Stimulated activated CD8-positive, alpha-beta memory T cell treated with anti-CD3 and anti-CD28 coated beads, Interleukin-7, amount 100 ng/mL, for 48 hours (primary cell): Measurements from ENCODE around the gene HELZ.
"Not testable (repeated sequence)": the region's sequence is repeated elsewhere in the genome, so short reads cannot be mapped to it uniquely, and the experiment has no call there.

Source experiments
- DNase-seq, 2 donors: peaks; one replicate each; pipeline ENCODE4 v3.0.0-alpha.2; 2020; ENCODE audit warnings: low read depth in 1 of 2; ENCODE audit errors: extremely low read depth in 1 of 2

The HELZ gene

DNA sequence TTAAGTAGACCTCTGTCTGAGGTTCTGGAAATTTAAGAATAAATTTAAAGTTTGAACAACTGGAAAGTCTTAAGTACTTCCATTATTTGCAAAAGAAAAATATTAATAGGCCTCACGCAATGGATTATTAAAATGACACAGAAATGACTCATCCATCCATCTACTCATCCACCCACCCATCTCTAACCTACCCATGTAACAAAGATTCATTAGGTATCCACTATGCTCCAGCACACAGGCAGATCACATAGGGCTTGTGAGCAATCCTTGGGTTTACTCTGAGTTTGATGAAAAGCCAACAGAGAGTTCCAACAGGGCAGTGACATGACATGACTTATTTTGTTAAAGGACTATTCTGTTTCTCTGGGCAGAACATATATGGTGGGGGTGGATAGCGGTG, 93.3 kb downstream of the HELZ start:
- DNase-seq: no peak

DNA sequence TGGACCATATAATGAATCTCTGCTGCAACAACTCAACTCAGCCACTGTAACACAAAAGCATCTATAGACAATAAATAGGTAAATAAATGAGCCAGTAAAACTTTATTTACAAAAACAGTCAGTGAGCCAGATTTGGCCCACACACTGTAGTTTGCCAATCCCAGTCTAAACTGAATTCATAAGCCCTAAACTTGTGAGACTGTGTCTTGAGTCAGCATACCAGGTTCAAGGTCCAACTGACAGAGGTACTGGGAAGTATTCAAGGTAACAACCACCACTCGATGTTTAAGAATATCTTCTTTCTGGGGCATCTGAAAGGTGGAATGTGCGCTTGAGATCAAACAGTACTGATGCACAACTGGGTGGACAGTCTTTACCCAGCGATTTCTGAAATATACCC, 94.2 kb downstream of the HELZ start:
- DNase-seq: no peak

DNA sequence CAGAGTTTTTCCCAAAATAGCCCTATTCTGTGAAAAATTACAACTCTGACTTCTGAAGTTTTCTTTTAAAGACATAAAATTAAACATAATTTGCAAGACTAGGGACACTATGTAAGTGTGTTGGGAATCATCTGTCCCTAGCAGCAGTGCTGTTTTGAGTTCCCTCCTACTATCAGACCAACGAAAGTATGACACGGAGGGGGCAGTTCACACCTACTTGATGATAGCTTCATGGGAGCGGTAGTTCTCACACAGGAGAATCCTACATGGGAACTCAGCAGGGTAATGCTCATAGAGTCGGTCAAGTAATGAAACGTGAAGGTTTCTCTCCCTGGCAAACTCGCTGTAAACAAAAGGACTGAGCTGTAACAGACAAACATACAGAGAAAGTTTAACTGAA, 96.6 kb downstream of the HELZ start:
- no peak for DNase-seq

DNA sequence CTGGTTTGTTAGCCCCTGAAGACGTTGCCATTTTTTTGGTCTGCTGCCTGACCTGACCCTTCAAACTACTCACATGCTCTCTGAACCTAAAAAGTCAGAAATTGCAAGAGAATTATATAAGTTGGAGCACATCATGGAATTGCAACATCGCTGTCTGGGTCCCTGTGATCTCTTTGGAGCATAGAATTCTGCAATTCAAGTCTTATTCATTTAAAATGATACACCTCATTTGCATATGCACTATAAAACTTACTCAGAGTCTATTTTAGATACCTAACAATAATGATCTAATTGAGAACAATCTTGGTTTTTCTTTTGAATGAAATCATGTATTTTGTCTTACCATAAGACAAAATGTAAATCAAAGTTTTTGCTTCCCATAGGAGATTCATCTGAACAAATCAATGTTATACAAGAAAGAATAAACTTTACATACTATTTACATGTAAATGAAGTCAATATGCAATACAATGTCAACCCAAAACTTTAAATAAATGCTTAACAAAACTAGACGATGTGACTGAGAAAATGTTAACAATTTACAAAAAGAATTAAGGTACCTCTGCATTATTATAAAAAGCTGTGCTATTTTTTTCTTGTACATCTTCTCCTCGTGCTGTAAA, 99.7 kb downstream of the HELZ start:
- DNase-seq: no peak

DNA sequence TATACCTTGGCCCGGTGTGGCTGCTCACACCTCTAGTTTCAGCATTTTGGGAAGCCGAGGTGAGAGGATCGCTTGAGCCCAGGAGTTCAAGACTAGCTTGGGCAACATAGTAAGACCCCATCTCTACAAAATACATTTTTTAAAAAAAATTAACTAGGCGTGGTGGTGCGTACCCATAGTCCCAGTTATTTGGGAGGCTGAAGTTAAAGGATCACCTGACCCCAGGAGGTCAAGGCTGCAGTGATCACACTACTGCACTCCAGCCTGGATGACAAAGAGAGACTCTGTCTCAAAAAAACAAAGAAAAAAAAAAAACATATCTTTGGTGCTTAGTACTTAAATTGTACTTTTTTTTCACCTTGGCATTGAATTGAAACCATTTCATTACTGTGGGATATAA, 101.7 kb downstream of the HELZ start:
- no peak for DNase-seq

DNA sequence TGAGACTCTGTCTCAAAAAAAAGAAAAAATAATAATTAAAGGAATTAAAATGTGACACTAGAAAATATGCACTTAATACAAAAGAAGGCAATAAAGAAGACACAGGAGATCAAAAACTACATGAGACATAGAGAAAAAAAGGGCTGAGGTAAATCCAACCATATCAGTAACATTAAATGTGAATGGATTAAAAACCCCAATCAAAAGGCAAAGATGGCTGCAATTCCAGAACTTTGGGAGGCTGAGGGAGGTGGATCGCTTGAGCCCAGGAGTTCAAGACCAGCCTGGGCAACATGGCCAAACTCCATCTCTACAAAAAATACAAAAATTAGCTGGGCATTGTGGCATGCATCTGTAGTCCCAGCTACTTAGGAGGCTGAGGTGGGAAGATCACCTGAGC, 103.0 kb downstream of the HELZ start:
- DNase-seq: not testable (repeated sequence)

DNA sequence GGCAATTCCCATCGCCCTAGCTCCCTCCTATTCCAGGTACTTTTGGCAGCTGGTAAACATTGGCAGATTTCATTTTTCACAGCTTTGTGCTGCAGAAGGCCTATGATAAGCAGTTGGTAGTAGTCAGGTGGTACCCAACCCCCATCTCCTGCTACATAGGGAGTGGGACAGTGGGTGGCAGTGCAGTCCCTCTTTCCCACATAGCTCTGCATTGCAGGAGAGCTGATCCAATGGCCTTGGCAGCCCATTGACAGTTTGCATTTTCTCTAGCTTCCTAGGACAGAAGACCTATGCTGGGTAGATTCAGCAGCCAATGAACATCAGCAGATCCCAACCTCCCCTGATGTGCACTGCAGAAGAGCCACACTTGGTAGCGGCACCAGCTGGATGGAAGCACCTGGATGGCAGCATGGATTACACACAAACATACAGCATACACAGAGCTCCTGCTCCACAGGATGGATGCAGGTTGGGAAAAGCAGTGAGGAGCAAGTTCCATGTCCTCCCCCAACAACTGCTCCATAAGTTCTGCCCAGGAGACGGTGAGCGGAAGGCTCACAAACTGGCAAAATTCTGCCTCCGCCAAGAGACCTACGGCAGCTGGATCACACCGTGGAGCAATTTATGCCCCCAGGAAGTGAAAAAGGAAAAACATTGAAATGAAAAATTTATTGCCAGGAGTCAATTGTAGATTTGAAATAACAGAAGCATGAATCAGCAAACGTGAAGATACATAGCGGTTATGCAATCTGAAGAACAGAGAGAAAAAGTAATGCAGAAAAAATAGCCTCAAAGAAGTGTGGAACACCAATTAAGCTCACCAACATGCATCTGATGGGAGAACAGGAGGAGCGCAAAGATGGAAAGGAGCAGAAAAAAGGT, 105.0 kb downstream of the HELZ start:
- no peak for DNase-seq

DNA sequence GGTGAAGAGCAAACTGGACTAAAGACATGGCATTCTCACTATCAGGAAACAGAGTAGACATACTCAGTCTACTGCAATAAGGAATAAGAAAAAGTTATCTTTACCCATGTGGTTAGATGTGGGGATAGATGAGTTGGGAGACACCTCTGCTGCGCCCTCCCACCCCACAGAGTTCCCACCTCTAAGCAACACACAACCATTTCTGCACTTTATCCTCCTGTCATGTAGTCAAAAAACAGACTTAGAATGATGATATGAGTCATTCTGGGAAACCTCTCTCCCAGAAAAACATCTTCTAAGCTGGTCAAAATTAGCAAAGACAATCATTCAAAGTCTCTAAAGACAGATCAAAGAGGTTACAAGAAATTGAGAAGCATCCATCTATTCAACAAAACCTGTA, 105.7 kb downstream of the HELZ start:
- no peak for DNase-seq

DNA sequence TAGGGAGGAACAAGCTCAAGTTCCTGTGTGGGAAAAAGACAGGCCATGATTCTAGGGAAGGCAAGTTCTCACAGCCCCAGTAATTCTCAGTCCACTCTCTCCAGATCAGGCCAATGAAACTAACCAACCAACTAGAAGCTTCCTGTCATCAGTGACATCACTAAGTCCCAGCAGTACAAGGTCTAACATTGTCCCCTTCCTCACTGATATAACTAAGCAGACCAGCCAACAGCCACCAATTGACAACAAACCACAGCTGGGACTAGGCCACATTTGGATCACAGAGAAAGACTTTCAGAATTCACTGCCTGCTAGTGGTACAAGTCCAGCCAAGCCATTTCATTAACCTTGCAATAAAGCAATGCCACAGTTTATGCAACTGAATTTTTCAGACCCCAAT, 106.6 kb downstream of the HELZ start:
- DNase-seq: no peak

DNA sequence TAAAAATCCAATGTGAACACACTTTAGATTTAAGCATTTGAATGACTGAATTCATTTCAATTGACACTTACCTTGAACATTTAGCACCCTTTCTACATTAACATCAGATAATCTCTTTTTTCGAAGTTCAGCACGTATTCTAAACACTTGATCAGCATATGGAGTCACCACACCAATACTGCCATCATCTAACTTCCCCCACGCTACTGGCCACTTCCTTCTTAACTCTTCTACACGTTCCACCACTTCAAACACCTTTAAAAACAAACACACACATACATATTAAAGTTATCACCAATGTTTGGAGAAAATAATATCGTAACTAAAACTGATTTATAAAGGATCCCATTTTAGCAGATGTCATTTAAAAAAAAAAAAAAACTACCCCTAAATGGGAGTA, 107.1 kb downstream of the HELZ start:
- no peak for DNase-seq

DNA sequence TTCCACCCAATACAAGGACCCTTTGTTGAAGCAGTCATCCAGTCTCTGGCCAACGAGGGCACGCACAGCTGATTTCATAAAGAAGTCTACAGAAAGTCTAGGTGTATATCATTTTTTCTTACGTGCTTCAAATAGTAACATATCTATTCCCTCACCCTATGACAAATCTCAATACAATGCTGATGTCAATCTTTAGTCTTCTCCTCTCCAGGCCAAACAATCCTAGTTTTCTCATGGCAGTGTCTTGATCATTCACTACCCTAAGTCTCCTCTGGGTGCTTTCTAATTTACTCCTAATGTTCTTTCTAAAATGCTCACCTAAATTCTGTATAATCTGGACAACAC, 108.0 kb downstream of the HELZ start:
- DNase-seq: no peak

DNA sequence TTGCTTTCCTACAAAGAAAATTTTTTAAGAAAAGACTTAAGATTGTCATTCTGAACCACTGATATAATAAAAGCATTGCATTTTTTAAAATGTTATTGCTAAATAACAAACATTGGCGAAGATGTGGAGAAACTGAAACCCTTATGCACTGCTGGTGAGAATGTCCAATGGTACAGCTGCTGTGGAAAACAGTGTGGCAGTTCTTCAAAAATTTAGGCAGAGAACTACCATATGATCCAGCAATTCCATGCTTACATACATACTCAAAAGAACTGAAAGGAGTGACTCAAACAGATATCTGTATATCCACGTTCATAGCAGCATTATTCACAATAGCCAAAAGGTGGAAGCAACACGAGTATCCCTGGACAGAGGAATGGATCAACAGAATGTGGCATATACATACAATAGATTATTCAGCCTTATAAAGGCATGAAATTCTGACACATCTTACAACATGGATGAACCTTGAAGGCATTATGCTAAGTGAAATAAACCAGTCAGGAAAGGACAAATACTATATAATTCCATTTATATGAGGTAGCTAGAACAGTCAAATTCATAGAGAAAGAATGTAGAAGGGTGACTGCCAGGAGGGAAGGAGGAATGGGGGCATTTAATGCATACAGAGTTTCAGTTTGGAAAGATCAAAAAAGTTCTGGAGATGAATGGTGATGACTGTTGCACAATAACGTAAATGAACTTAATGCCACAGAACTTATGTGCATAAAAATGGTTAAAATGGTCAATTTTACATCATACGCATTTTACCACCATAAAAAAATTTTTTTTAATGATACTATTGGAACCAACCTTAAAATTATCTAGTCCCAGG, 108.6 kb downstream of the HELZ start:
- no peak for DNase-seq

DNA sequence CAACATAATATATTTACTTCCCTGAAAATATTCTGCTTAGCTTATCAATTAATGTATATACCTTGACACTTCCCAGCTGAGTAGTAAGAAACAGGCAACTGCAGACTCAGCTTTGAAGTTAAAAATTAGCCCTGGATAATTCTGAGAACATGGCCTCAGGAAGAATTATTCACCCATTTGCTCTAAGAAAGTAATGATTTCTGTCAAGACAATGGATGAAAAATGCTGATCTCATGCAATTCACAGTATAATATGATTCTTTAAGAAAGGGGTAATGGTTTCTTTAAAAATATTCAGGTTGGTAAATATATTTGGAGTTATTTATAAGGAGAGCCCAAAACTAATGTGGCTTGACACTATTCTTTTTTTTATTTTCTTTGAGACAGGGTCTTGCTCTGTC, 111.8 kb downstream of the HELZ start:
- no peak for DNase-seq

DNA sequence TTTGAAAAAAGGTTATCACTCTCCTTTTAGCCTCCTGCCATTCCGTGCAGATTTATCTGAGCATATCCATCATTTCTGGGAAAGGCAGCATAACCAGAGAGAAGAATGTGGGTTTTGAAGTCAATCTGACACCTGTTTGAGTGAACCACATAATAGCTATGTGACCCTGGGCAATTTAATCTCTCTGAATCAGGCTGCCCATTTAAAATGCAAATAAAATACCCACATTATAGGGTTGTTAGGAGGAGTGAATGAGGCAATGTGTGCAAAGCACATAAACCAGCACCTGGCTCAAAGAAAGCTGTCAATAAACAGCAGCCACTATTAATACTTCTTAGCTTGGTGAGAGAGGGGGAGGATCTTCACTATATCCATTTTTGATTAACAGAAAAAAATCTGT, 112.6 kb downstream of the HELZ start:
- DNase-seq: no peak

DNA sequence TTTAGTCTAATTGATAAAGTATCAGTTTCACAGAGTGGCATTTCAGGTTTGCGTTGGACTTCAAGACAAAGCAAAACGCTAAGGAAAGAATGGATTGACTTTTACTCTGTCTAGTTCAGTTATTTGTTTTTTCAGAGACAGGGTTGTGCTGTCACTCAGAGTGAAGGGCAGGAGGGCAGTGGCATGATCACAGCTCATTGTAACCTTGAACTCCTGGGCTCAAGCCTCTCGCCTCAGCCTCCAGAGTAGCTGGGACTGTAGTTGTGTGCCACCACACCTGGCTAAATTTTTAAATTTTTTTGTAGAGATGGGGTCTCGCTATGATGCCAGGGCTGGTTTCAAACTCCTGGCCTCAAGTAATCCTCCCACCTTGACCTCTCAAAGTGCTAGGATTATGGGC, 114.2 kb downstream of the HELZ start:
- DNase-seq: no peak

DNA sequence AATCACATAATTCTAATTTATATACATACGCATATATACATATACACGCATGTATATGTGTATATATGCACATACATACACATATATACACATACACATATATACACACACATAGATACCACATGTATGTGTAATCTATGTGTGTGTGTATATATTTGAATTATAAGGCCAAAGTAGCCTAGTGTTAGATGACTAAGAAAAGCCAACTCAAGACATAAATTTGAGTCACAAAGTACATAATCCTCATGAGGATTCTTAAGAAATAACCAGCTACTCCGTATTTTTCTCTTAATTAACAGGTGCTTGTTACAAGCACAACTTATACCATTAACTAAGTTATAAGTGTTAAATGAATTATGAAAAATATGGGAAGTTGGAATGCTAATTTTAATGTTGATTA, 115.7 kb downstream of the HELZ start:
- no peak for DNase-seq

DNA sequence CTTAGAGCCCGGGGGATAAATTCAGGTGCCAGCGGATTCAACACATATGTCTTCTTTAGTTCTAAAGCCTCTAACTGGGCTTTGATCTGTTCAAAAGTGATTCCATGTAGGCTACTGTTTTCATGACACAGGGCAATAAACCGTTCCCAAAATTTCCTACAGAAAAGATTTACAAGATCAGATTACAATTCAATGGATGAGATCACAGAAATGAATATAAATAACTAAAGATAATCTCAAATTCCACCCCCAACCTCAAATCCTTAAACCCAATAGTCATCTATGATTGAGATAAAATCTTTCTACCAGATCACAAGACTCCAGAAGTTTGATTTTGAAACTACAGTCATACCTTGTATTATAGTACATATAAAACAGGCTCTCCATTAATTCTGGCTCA, 116.3 kb downstream of the HELZ start:
- no peak for DNase-seq

DNA sequence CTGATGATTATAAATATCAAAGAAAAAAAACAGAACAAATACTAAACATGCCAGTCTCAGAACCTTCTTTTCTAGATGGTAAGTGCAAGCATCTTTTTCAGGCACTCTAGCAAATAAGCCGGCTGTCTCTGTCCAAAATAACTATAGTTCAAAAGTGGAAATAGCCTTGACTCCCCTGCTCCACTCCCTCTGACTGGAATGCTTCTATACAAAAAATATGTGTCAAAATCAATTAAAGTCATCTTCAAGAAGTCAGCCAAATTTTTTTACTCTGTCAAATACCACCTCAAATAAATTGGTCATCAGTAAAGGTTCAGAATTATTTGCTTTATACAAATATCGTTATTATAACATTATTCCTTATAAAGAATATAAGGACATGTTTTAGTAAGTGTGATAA, 117.1 kb downstream of the HELZ start:
- no peak for DNase-seq

DNA sequence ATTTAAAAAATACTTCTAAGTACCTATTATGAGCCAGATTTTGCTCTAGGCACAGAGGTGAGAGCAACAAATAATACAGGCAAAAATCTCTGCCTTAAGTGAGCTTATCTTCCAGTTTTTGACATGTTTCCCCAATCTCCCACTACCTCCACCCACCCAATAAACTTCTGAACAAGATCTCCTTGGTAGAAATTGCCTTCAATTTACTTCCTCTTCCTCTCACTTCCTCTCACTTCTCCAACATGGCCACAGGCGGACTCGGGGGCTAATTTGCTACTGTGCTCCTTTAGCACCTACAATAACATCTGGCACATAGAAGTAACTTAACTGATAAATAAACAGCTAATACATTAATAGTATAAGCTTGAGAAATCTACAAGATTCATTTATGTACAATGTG, 118.0 kb downstream of the HELZ start:
- no peak for DNase-seq

DNA sequence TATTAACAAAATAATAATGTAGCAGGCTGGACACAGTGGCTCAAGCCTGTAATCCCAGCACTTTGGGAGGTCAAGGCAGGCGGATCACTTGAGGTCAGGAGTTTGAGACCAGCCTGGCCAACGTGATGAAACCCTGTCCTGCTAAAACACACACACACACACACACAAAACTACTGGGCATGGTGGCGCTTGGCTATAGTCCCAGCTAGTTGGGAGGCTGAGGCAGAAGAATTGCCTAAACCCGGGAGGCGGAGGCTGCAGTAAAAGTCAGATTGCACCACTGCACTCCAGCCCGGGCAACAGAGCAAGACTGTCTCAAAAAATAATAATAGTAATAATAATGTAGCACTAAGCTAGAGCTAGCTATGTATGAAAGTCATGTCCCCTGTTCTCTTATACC, 118.5 kb downstream of the HELZ start:
- DNase-seq: not testable (repeated sequence)

DNA sequence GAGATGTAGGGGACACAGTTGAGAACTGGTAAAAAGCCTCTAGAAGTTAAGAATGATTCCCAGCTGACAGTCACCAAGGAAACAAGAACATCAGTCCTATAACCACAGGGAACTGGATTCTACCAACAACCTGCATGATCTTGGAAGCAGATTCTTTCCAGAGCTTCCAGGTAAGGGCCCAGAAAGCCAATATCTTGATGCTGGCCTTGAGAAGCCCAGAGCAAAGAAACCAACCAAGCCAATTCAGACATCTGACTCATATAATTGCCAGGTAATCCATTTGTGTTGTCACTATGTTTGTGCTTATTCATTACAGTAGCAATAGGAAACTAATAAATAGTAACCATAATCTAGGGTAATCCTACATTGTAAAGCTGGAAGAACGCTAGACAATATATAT, 119.1 kb downstream of the HELZ start:
- DNase-seq: no peak

DNA sequence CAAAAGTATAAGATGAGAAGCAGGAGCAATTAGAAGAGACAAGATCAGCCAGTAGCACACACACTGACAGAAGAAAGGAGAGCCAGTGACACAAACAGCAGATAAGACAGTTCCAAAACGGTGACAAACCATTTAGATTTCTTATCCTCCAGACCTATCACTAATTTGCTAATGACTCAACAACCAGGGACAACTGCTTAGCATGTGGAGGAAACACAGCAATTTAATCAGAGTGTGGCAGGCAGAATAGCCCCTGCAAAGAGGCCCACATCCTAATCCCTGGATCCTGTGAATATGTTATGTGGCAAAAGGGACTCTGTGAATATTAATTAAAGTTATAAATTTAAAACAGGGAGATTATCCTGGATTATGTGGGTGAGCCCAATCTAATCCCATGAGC, 119.6 kb downstream of the HELZ start:
- DNase-seq: no peak
